ENCODE results near the gene CAPZA1. TPM values are rescaled to one million over a fixed set of nuclear protein-coding genes. Genes with fewer than 3 reads are reported as not detected.

CAPZA1 gene
- total and polyA plus RNA-seq, 2 donors (not counting 3 experiments of a cell fraction or from before 2014, with no cell fraction given), result 77.1 to 183 TPM

DNA sequence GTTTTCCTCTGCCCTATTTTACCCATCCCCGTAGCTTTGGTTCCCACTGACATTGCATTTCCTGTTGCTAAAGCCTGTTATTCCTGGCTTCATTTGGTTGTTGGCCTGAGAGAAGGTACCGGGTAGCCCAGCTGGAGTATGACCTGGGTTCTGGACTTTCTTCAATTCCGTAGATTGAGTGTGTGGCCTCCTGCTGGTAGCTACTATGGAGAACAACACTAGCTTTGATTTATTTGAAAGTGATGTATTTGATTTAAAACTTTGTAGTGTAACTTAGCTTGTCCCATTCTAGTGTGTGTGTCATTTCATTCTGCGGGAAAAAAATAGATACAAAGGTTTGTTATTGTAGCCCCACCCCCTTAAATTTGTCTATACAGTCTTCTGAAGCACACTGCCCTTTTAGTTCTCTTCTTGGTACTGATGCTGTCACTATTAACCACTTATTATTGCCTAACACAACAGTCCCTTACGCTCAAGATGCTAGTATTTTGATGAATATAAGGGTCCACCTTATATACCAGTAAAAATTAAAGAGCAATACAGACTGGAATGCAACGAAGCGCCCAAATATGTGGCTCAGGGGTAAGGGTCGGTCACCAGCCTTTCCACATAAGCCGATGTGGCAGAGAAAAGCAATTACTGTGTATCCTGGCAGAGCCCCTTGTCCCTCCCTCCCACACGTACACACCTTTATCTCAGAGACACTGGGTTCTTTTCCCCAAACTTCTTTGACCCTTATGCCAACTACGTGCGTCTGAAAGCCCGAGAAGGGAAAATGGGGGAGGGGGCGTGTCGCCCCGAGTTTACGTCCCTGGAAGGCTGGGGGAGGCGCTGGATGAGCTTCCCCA, 54.2 kb downstream of the CAPZA1 start:
- Histone ChIP-seq H3K9ac (replicated peaks; ENCODE audit: extremely low read depth, insufficient read depth, low read length) (peak overlapping the region; percentile 78), H3K4me2 (ENCODE audit: insufficient read depth, low read length) (peak overlapping the region; percentile 90), H2AFZ (ENCODE audit: low read depth, low read length) (peak overlapping the region; percentile 72), H3K27ac (ENCODE audit: insufficient read depth, low read depth, low read length) (peak overlapping the region; percentile 69), H3K79me2 (ENCODE audit: control insufficient read depth, insufficient read depth, low read length) (peaks cover 16% of the 10 kb centered on the region), H3K27me3 (ENCODE audit: control insufficient read depth in 2 of 2, insufficient read depth in 2 of 2, low read length in 2 of 2) (no peaks in the 10 kb centered on the region), H4K20me1 (replicated peaks; ENCODE audit: control insufficient read depth, extremely low read depth, insufficient read depth, low read length) (peaks cover 2% of the 10 kb centered on the region), H3K4me3 (replicated peaks in 1 of 3; ENCODE audit: insufficient read depth in 1 of 3, low read depth in 1 of 3, low read length in 3 of 3) (peak overlapping the region; percentile 67 to 88 (median 82)), H3K9me3 (replicated peaks; ENCODE audit: control insufficient read depth, insufficient read depth, low read length) (no peaks in the 10 kb centered on the region), H3K36me3 (ENCODE audit: control insufficient read depth in 2 of 2, extremely low read depth in 1 of 2, insufficient read depth in 2 of 2, low read length in 2 of 2) (peaks cover 3 to 18% of the 10 kb centered on the region in 2 experiments), H3K4me1 (ENCODE audit: control insufficient read depth, extremely low read depth, insufficient read depth, low read length) (peaks cover 21% of the 10 kb centered on the region), H3K9me1 (replicated peaks; ENCODE audit: control insufficient read depth, extremely low read depth, insufficient read depth, low read length) (no peaks in the 10 kb centered on the region)
- TF ChIP-seq, protein P1, sequence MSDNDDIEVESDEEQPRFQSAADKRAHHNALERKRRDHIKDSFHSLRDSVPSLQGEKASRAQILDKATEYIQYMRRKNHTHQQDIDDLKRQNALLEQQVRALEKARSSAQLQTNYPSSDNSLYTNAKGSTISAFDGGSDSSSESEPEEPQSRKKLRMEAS (IDR thresholded peaks at IDR 0.05; ENCODE audit: insufficient read depth, insufficient read length), result no peak
- TF ChIP-seq MYC (IDR thresholded peaks at IDR 0.05; ENCODE audit: low read depth, low read length) (no peak), JUN (IDR thresholded peaks at IDR 0.05; ENCODE audit: borderline replicate concordance, insufficient read depth, insufficient read length, low read depth) (no peak), CTCF (IDR thresholded peaks at IDR 0.05; ENCODE audit: extremely low read depth in 1 of 2, insufficient read depth in 1 of 2, low read depth in 1 of 2, low read length in 2 of 2) (peak; percentile 41 to 57), POLR2A (IDR thresholded peaks at IDR 0.05; ENCODE audit: low read depth, low read length) (no peak)
- POLR2A ChIA-PET, result interaction anchor here (0.6 to 3.6 kb wide), 5 partner anchors 27 to 280 kb away, joined by 3 to 19 read pairs (median 5); no protein-coding TSS in a partner anchor
- BruUV-seq (replicated peaks), result no TSS peak
- DNase-seq (ENCODE audit: low read depth, low spot score) (peak; percentile 78), FAIRE-seq (peak; percentile 80)
- intact Hi-C loops (cut with micrococcal nuclease), result loop anchor here (1.0 to 2.0 kb wide), 6 partner anchors 26 to 283 kb away; partner anchors contain the start of genes CAPZA1 and ST7L
- dilution Hi-C loops (cut with MboI; ENCODE audit: extremely low pct_ligation_motif_present, low sequenced_read_pairs), result no loop called here
- CTCF ChIA-PET, result interaction anchor here (0.7 to 5.5 kb wide), 32 partner anchors 10 to 375 kb away, joined by 3 to 57 read pairs (median 4); partner anchors contain the start of genes CAPZA1, CTTNBP2NL, PPM1J and RHOC

All from endothelial cell of umbilical vein (primary cell).